ENCODE data around the gene METAP1D. TPM values are rescaled to one million over a fixed set of nuclear protein-coding genes. Genes with fewer than 3 reads are reported as not detected.

METAP1D gene
- total RNA-seq, 1 experiment from 2014 or later: 20.7 TPM

GRCh38 chr2:172100935-172101820 lies 101.4 kb downstream of the METAP1D start:
- no peak overlapping the region for H3K27ac ChIP-seq (ENCODE audit: low read length)
- no peaks in the 10 kb centered on the region for H3K9me2 ChIP-seq (replicated peaks; ENCODE audit: insufficient read depth, low read length)
- DNase-seq: no peak
- no peaks in the 10 kb centered on the region for H3K79me2 ChIP-seq (ENCODE audit: low read length)
- H3K4me1 ChIP-seq (ENCODE audit: low read length): peaks cover 63% of the 10 kb centered on the region
- H2AFZ ChIP-seq (ENCODE audit: low read length): 0 out of 2 replicates have a peak overlapping the region, but pooled peaks have one; percentile 35
- H3K9me3 ChIP-seq (ENCODE audit: low read length): no peaks in the 10 kb centered on the region
- no peaks in the 10 kb centered on the region for H3K36me3 ChIP-seq (ENCODE audit: insufficient read depth, low read length)
- peak overlapping the region; percentile 93 for H3K4me2 ChIP-seq (ENCODE audit: low read depth, low read length, poor library complexity, severe bottlenecking)
- peak overlapping the region; percentile 76 for H3K4me3 ChIP-seq (ENCODE audit: low read length)
- no peaks in the 10 kb centered on the region for H3K27me3 ChIP-seq (ENCODE audit: low read length)
- peak overlapping the region; percentile 76 for H3K9ac ChIP-seq (ENCODE audit: low read length)
- no peaks in the 10 kb centered on the region for H4K20me1 ChIP-seq (ENCODE audit: insufficient read depth, low read depth, low read length)

GRCh38 chr2:172101821-172102390 lies 102.2 kb downstream of the METAP1D start:
- Histone ChIP-seq H3K9me2 (replicated peaks; ENCODE audit: insufficient read depth, low read length) (no peaks in the 10 kb centered on the region), H3K27ac (ENCODE audit: low read length) (no peak overlapping the region; the same call in 1 of the 2 replicates), H4K20me1 (ENCODE audit: insufficient read depth, low read depth, low read length) (no peaks in the 10 kb centered on the region), H3K27me3 (ENCODE audit: low read length) (no peaks in the 10 kb centered on the region), H3K79me2 (ENCODE audit: low read length) (no peaks in the 10 kb centered on the region), H3K36me3 (ENCODE audit: insufficient read depth, low read length) (no peaks in the 10 kb centered on the region), H3K4me1 (ENCODE audit: low read length) (peaks cover 61% of the 10 kb centered on the region), H3K4me2 (ENCODE audit: low read depth, low read length, poor library complexity, severe bottlenecking) (peak overlapping the region; percentile 93), H3K4me3 (ENCODE audit: low read length) (peak overlapping the region; percentile 76), H2AFZ (ENCODE audit: low read length) (peak overlapping the region; percentile 70), H3K9me3 (ENCODE audit: low read length) (no peaks in the 10 kb centered on the region), H3K9ac (ENCODE audit: low read length) (peak overlapping the region; percentile 76)
- DNase-seq: peak; percentile 56

- no peaks in the 10 kb centered on the region for H4K20me1 ChIP-seq (ENCODE audit: insufficient read depth, low read depth, low read length)
- no peaks in the 10 kb centered on the region for H3K79me2 ChIP-seq (ENCODE audit: low read length)
- peak within 1 kb of the TSS; percentile 93 for H3K4me2 ChIP-seq (ENCODE audit: low read depth, low read length, poor library complexity, severe bottlenecking)
- H3K27ac ChIP-seq (ENCODE audit: low read length): peak within 1 kb of the TSS; percentile 50
- H3K4me1 ChIP-seq (ENCODE audit: low read length): peaks cover 56% of the 10 kb centered on the region
- peak within 1 kb of the TSS; percentile 76 for H3K4me3 ChIP-seq (ENCODE audit: low read length)
- no peaks in the 10 kb centered on the region for H3K9me3 ChIP-seq (ENCODE audit: low read length)
- H3K9me2 ChIP-seq (replicated peaks; ENCODE audit: insufficient read depth, low read length): no peaks in the 10 kb centered on the region
- no peaks in the 10 kb centered on the region for H3K36me3 ChIP-seq (ENCODE audit: insufficient read depth, low read length)
- peak within 1 kb of the TSS; percentile 80 for H2AFZ ChIP-seq (ENCODE audit: low read length)
- peak; percentile 98 for DNase-seq
- peak within 1 kb of the TSS; percentile 76 for H3K9ac ChIP-seq (ENCODE audit: low read length)
- no peaks in the 10 kb centered on the region for H3K27me3 ChIP-seq (ENCODE audit: low read length)
These were observed 102.9 kb downstream of the METAP1D start, which contains the start of gene DLX2 for GRCh38 chr2:172102391-172103359. DLX2 (minus strand) TSS chr2:172102900; CDS start chr2:172102538, 362 bp downstream.

GRCh38 chr2:172103471-172104272 lies 103.9 kb downstream of the METAP1D start:
- Histone ChIP-seq H3K36me3 (ENCODE audit: insufficient read depth, low read length) (no peaks in the 10 kb centered on the region), H3K9me2 (replicated peaks; ENCODE audit: insufficient read depth, low read length) (no peaks in the 10 kb centered on the region), H3K4me3 (ENCODE audit: low read length) (peak overlapping the region; percentile 76), H3K27me3 (ENCODE audit: low read length) (no peaks in the 10 kb centered on the region), H3K9me3 (ENCODE audit: low read length) (no peaks in the 10 kb centered on the region), H3K9ac (ENCODE audit: low read length) (peak overlapping the region; percentile 66), H4K20me1 (ENCODE audit: insufficient read depth, low read depth, low read length) (no peaks in the 10 kb centered on the region), H3K27ac (ENCODE audit: low read length) (peak overlapping the region; percentile 50), H2AFZ (ENCODE audit: low read length) (peak overlapping the region; percentile 80), H3K4me1 (ENCODE audit: low read length) (peaks cover 54% of the 10 kb centered on the region), H3K79me2 (ENCODE audit: low read length) (no peaks in the 10 kb centered on the region), H3K4me2 (ENCODE audit: low read depth, low read length, poor library complexity, severe bottlenecking) (peak overlapping the region; percentile 93)
- DNase-seq: peak; percentile 93

GRCh38 chr2:172105471-172106107 lies 105.8 kb downstream of the METAP1D start:
- Histone ChIP-seq H3K4me3 (ENCODE audit: low read length) (0 out of 2 replicates have a peak overlapping the region, but pooled peaks have one; percentile 48), H3K9me3 (ENCODE audit: low read length) (no peaks in the 10 kb centered on the region), H3K9me2 (replicated peaks; ENCODE audit: insufficient read depth, low read length) (no peaks in the 10 kb centered on the region), H2AFZ (ENCODE audit: low read length) (no peak overlapping the region), H3K79me2 (ENCODE audit: low read length) (no peaks in the 10 kb centered on the region), H3K36me3 (ENCODE audit: insufficient read depth, low read length) (no peaks in the 10 kb centered on the region), H4K20me1 (ENCODE audit: insufficient read depth, low read depth, low read length) (no peaks in the 10 kb centered on the region), H3K9ac (ENCODE audit: low read length) (no peak overlapping the region), H3K27me3 (ENCODE audit: low read length) (no peaks in the 10 kb centered on the region), H3K4me2 (ENCODE audit: low read depth, low read length, poor library complexity, severe bottlenecking) (no peak overlapping the region), H3K27ac (ENCODE audit: low read length) (no peak overlapping the region), H3K4me1 (ENCODE audit: low read length) (peaks cover 37% of the 10 kb centered on the region)
- DNase-seq: no peak

GRCh38 chr2:172106108-172106961 lies 106.6 kb downstream of the METAP1D start:
- H3K27me3 ChIP-seq (ENCODE audit: low read length): no peaks in the 10 kb centered on the region
- DNase-seq: peak; percentile 81
- H3K9ac ChIP-seq (ENCODE audit: low read length): peak overlapping the region; percentile 41
- peak overlapping the region; percentile 48; the same call in 1 of the 2 replicates for H3K4me3 ChIP-seq (ENCODE audit: low read length)
- H3K4me2 ChIP-seq (ENCODE audit: low read depth, low read length, poor library complexity, severe bottlenecking): peak overlapping the region; percentile 57
- peaks cover 29% of the 10 kb centered on the region for H3K4me1 ChIP-seq (ENCODE audit: low read length)
- H3K79me2 ChIP-seq (ENCODE audit: low read length): no peaks in the 10 kb centered on the region
- H4K20me1 ChIP-seq (ENCODE audit: insufficient read depth, low read depth, low read length): no peaks in the 10 kb centered on the region
- H3K36me3 ChIP-seq (ENCODE audit: insufficient read depth, low read length): no peaks in the 10 kb centered on the region
- H3K27ac ChIP-seq (ENCODE audit: low read length): no peak overlapping the region
- H2AFZ ChIP-seq (ENCODE audit: low read length): peak overlapping the region; percentile 52; the same call in 1 of the 2 replicates
- H3K9me2 ChIP-seq (replicated peaks; ENCODE audit: insufficient read depth, low read length): no peaks in the 10 kb centered on the region
- no peaks in the 10 kb centered on the region for H3K9me3 ChIP-seq (ENCODE audit: low read length)

All from Karpas-422 (cell line).